OCI-LY1 (cell line): ENCODE results near the gene GINS3.
A peak's percentile ranks its signal among the peaks of the same experiment; 100 is the strongest.

Experiments used
- H2AFZ ChIP-seq: fragments of 200-600 bp; sonication (generic), shearing (Covaris generic); 2 replicates; pipeline ENCODE4 v1.6.0; 2014; ENCODE audit warnings: antibody characterized with exemption, mild to moderate bottlenecking, low read length
- H3F3A ChIP-seq: fragments of 200-600 bp; sonication (generic), shearing (Covaris generic); 2 replicates; pipeline ENCODE4 v1.6.0; 2014; ENCODE audit warnings: mild to moderate bottlenecking, antibody characterized with exemption, low read length, moderate library complexity; ENCODE audit not compliant: insufficient read depth
- H3K27ac ChIP-seq: fragments of 200-600 bp; sonication (generic); 2 replicates; pipeline ENCODE4 v1.5.1; 2014; ENCODE audit warnings: low read length, mixed run types, mild to moderate bottlenecking, low read depth; ENCODE audit not compliant: poor library complexity, severe bottlenecking
- H3K27me3 ChIP-seq: fragments of 200-600 bp; sonication (generic); 2 replicates; pipeline ENCODE4 v1.6.0; 2014; ENCODE audit warnings: antibody characterized with exemption, mild to moderate bottlenecking, low read length, moderate library complexity; ENCODE audit not compliant: insufficient read depth
- H3K36me3 ChIP-seq: fragments of 200-600 bp; sonication (generic); 2 replicates; pipeline ENCODE4 v1.6.1; 2014; ENCODE audit warnings: mild to moderate bottlenecking, antibody characterized with exemption, low read length, moderate library complexity, mixed read lengths; ENCODE audit not compliant: insufficient read depth
- H3K4me1 ChIP-seq: fragments of 200-600 bp; sonication (generic); 2 replicates; pipeline ENCODE4 v1.5.1; 2014; ENCODE audit warnings: mild to moderate bottlenecking, low read length, moderate library complexity; ENCODE audit not compliant: insufficient read depth, severe bottlenecking
- H3K4me2 ChIP-seq: fragments of 200-600 bp; sonication (generic), shearing (Covaris generic); 2 replicates; pipeline ENCODE4 v1.6.1; 2014; ENCODE audit warnings: low read length
- H3K4me3 ChIP-seq: fragments of 200-600 bp; sonication (generic); 2 replicates; pipeline ENCODE4 v1.5.1; 2014; ENCODE audit warnings: low read length, low read depth, mild to moderate bottlenecking, mixed read lengths; ENCODE audit not compliant: poor library complexity, severe bottlenecking
- H3K79me2 ChIP-seq: fragments of 200-600 bp; shearing (Covaris generic); 2 replicates; pipeline ENCODE4 v1.6.1; 2016; ENCODE audit warnings: mixed run types, low read length, mixed read lengths; ENCODE audit not compliant: insufficient read depth
- H3K9ac ChIP-seq: fragments of 200-600 bp; sonication (generic), shearing (Covaris generic); 2 replicates; pipeline ENCODE4 v1.6.1; 2014; ENCODE audit warnings: mild to moderate bottlenecking, low read length, mixed read lengths
- H3K9me2 ChIP-seq: fragments of 200-600 bp; sonication (generic), shearing (Covaris generic); 2 replicates; pipeline ENCODE4 v1.6.1; 2014; ENCODE audit warnings: low read depth, mild to moderate bottlenecking, low read length, mixed read lengths
- H3K9me3 ChIP-seq: fragments of 200-600 bp; shearing (Covaris generic); 2 replicates; pipeline ENCODE4 v1.6.1; 2014; ENCODE audit warnings: low read length, mixed read lengths
- H4K20me1 ChIP-seq: fragments of 200-600 bp; sonication (generic), shearing (Covaris generic); 2 replicates; pipeline ENCODE4 v1.6.0; 2016; ENCODE audit warnings: mild to moderate bottlenecking, low read length; ENCODE audit not compliant: insufficient read depth
- EZH2 ChIP-seq: fragments of 200-600 bp; sonication (generic), shearing (Covaris generic); IDR thresholded peaks from 2 replicates; pipeline ENCODE4 v1.8.0; 2017; ENCODE audit warnings: borderline replicate concordance, mixed run types, mild to moderate bottlenecking, antibody characterized with exemption, low read length, moderate library complexity, mixed read lengths
- TF ChIP-seq, protein P1 (sequence below): fragments of 200-600 bp; sonication (generic), shearing (Covaris generic); IDR thresholded peaks from 2 replicates; pipeline ENCODE4 v1.5.1; 2017; ENCODE audit warnings: mild to moderate bottlenecking, antibody characterized with exemption, low read length, moderate library complexity, mixed read lengths

The GINS3 gene

DNA sequence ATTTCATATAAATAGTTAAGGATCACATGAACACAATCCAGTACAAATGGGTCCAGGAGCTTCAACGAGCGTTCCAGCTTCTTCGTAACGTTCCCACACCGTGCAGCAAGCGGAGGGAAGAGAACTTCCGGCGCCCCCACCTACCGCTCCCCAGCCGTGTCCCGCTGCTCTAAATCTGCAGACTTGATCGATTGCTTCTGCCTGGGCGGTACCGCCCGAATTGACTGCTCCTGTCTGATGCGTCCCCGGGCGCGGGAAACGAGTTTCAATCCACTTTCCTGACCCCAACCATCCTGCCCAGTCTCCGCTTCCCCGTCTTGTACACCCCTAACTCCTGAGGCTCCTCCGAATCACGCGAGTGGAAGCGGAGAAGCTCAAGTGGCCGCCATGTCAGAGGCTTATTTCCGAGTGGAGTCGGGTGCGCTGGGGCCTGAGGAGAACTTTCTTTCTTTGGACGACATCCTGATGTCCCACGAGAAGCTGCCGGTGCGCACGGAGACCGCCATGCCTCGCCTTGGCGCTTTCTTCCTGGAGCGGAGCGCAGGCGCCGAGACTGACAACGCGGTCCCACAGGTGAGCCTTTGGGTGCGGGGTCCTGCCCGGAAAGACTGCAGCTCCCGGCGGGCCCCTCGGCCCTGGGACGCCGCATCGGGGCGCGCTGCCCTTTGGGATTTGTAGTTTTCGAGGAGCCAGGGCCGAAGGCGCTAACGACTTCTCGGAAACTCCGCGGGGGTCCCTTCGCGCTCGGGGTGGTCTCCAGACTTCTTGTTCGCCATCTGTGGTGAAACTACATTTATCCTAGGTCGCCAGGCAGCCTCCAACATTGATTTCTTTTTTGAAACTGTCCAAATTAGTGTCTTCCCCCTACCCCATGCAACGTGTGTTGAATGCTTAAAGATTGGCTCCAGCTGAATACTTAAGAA, at the start of gene GINS3:
Gene GINS3, plus strand, starts transcription at position 257 of the 923 bp plus-strand sequence. Its CDS starts 131 bp downstream, at position 388.
- peaks cover 16% of the 10 kb centered on the region for H3K4me1 ChIP-seq
- H3K79me2 ChIP-seq: no peaks in the 10 kb centered on the region
- H3F3A ChIP-seq: no peaks in the 10 kb centered on the region; the same call in 1 of the 2 replicates
- H2AFZ ChIP-seq: peak within 1 kb of the TSS; percentile 25; the same call in 1 of the 2 replicates
- H3K4me2 ChIP-seq: peak within 1 kb of the TSS; percentile 81
- no peak for TF ChIP-seq EZH2
- TF ChIP-seq, protein P1, sequence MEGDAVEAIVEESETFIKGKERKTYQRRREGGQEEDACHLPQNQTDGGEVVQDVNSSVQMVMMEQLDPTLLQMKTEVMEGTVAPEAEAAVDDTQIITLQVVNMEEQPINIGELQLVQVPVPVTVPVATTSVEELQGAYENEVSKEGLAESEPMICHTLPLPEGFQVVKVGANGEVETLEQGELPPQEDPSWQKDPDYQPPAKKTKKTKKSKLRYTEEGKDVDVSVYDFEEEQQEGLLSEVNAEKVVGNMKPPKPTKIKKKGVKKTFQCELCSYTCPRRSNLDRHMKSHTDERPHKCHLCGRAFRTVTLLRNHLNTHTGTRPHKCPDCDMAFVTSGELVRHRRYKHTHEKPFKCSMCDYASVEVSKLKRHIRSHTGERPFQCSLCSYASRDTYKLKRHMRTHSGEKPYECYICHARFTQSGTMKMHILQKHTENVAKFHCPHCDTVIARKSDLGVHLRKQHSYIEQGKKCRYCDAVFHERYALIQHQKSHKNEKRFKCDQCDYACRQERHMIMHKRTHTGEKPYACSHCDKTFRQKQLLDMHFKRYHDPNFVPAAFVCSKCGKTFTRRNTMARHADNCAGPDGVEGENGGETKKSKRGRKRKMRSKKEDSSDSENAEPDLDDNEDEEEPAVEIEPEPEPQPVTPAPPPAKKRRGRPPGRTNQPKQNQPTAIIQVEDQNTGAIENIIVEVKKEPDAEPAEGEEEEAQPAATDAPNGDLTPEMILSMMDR: no peak
- no peaks in the 10 kb centered on the region for H4K20me1 ChIP-seq
- peak within 1 kb of the TSS; percentile 81 for H3K4me3 ChIP-seq
- no peaks in the 10 kb centered on the region for H3K9me3 ChIP-seq
- H3K27me3 ChIP-seq: no peaks in the 10 kb centered on the region
- peaks cover 10% of the 10 kb centered on the region for H3K36me3 ChIP-seq
- peak within 1 kb of the TSS; percentile 92 for H3K9ac ChIP-seq
- H3K9me2 ChIP-seq: no peaks in the 10 kb centered on the region
- peak within 1 kb of the TSS; percentile 64 for H3K27ac ChIP-seq

GRCh38 chr16:58343562-58343961, 48.7 kb upstream of the GINS3 start:
- Histone ChIP-seq H3K4me3 (no peak overlapping the region), H2AFZ (peak overlapping the region; percentile 81; the same call in 1 of the 2 replicates), H3K9me2 (no peaks in the 10 kb centered on the region), H3K27ac (no peak overlapping the region), H3K27me3 (no peaks in the 10 kb centered on the region), H3F3A (no peaks in the 10 kb centered on the region), H3K9me3 (no peaks in the 10 kb centered on the region), H3K79me2 (no peaks in the 10 kb centered on the region), H3K4me1 (peaks cover 17% of the 10 kb centered on the region), H3K4me2 (no peak overlapping the region), H3K9ac (no peak overlapping the region), H3K36me3 (no peaks in the 10 kb centered on the region), H4K20me1 (no peaks in the 10 kb centered on the region)
- TF ChIP-seq EZH2: no peak
- TF ChIP-seq, protein P1: no peak

- Histone ChIP-seq H3K36me3 (no peaks in the 10 kb centered on the region), H3K9me3 (no peaks in the 10 kb centered on the region), H3K9me2 (no peaks in the 10 kb centered on the region), H3K9ac (no peak overlapping the region), H3K27ac (no peak overlapping the region), H3K4me3 (peak overlapping the region; percentile 9), H3K4me1 (peaks cover 17% of the 10 kb centered on the region), H3K4me2 (peak overlapping the region; percentile 28; the same call in 1 of the 2 replicates), H4K20me1 (no peaks in the 10 kb centered on the region), H3K27me3 (no peaks in the 10 kb centered on the region), H2AFZ (no peak overlapping the region), H3F3A (no peaks in the 10 kb centered on the region), H3K79me2 (no peaks in the 10 kb centered on the region)
- TF ChIP-seq EZH2: no peak
- TF ChIP-seq, protein P1: peak; percentile 43
These were observed 46.5 kb upstream of the GINS3 start for GRCh38 chr16:58345574-58346354.
